Astrocyte (in vitro differentiated cells and primary cell): ENCODE results near the gene SLC51B. TPM values are rescaled to one million over a fixed set of nuclear protein-coding genes. Genes with fewer than 3 reads are reported as not detected.

ENCODE experiments used
- DNase-seq: peaks from one replicate; pipeline ENCODE4 v3.0.0-alpha.2; 2010; ENCODE audit warnings: low read depth
- FAIRE-seq: peaks from 2 replicates; lab custom pipeline; 2011; peaks lifted over from hg19 to GRCh38; lab: Jason Lieb, UNC
- H2AFZ ChIP-seq: 2 replicates; pipeline ENCODE4 v1.6.0; 2012; ENCODE audit warnings: low read depth, low read length, inconsistent platforms
- H3K27ac ChIP-seq: 2 replicates; pipeline ENCODE4 v1.5.1; 2011; ENCODE audit warnings: low read depth, low read length, inconsistent platforms
- H3K27me3 ChIP-seq: 2 replicates; pipeline ENCODE4 v1.6.0; 2011; ENCODE audit warnings: low read length, inconsistent platforms; ENCODE audit not compliant: insufficient read depth
- H3K36me3 ChIP-seq: 2 replicates; pipeline ENCODE4 v1.5.1; 2011; ENCODE audit warnings: low read length, inconsistent platforms; ENCODE audit not compliant: insufficient read depth
- H3K4me1 ChIP-seq: 2 replicates; pipeline ENCODE4 v1.5.1; 2011; ENCODE audit warnings: low read length, inconsistent platforms; ENCODE audit not compliant: insufficient read depth
- H3K4me2 ChIP-seq: 2 replicates; pipeline ENCODE4 v1.6.0; 2012; ENCODE audit warnings: low read length, inconsistent platforms
- H3K4me3 ChIP-seq: 2 replicates; pipeline ENCODE4 v1.5.1; 2011; ENCODE audit warnings: low read depth, mild to moderate bottlenecking, low read length, inconsistent platforms; ENCODE audit not compliant: insufficient read depth
- H3K79me2 ChIP-seq: 2 replicates; pipeline ENCODE4 v1.6.0; 2012; ENCODE audit warnings: mild to moderate bottlenecking, low read length, inconsistent platforms; ENCODE audit not compliant: insufficient read depth
- H3K9ac ChIP-seq: 2 replicates; pipeline ENCODE4 v1.6.0; 2012; ENCODE audit warnings: mild to moderate bottlenecking, low read length, inconsistent platforms
- H3K9me3 ChIP-seq: 2 replicates; pipeline ENCODE4 v1.5.1; 2012; ENCODE audit warnings: low read depth, mild to moderate bottlenecking, low read length, inconsistent platforms; ENCODE audit not compliant: insufficient read depth
- H4K20me1 ChIP-seq: 2 replicates; pipeline ENCODE4 v1.6.0; 2012; ENCODE audit warnings: low read length, inconsistent platforms; ENCODE audit not compliant: insufficient read depth
- H3K27ac Mint-ChIP-seq: one replicate; pipeline ENCODE4 v1.8.0; 2021; ENCODE audit warnings: mild to moderate bottlenecking, mixed read lengths; ENCODE audit not compliant: unreplicated experiment
- H3K27me3 Mint-ChIP-seq: one replicate; pipeline ENCODE4 v1.8.0; 2021; ENCODE audit warnings: low read depth, mixed read lengths; ENCODE audit not compliant: unreplicated experiment
- H3K36me3 Mint-ChIP-seq: one replicate; pipeline ENCODE4 v1.8.0; 2021; ENCODE audit warnings: low read depth, mixed read lengths; ENCODE audit not compliant: unreplicated experiment
- H3K4me1 Mint-ChIP-seq: one replicate; pipeline ENCODE4 v1.8.0; 2021; ENCODE audit warnings: low read depth, mixed read lengths; ENCODE audit not compliant: unreplicated experiment
- H3K4me3 Mint-ChIP-seq: one replicate; pipeline ENCODE4 v1.8.0; 2021; ENCODE audit warnings: mild to moderate bottlenecking, moderate library complexity, mixed read lengths; ENCODE audit not compliant: unreplicated experiment
- H3K9me3 Mint-ChIP-seq: one replicate; pipeline ENCODE4 v1.8.0; 2021; ENCODE audit warnings: mild to moderate bottlenecking, mixed read lengths; ENCODE audit not compliant: unreplicated experiment
- CTCF ChIP-seq: IDR thresholded peaks from 2 replicates; pipeline ENCODE4 v1.5.1; 2011; ENCODE audit warnings: low read depth, mild to moderate bottlenecking, inconsistent platforms, low read length, moderate library complexity; ENCODE audit not compliant: insufficient read depth
- EZH2 ChIP-seq: IDR thresholded peaks from 2 replicates; pipeline ENCODE4 v1.6.1; 2012; ENCODE audit warnings: mild to moderate bottlenecking, low read length, inconsistent platforms; ENCODE audit not compliant: insufficient read depth
- total RNA-seq: library from RNA; stranded (reverse); gene quantifications from 2 replicates; pipeline ENCODE4 v1.2.1, GENCODE V29; 2021

The SLC51B gene
- total RNA-seq, 1 donor from 2014 or later, result not detected

- Mint-ChIP-seq H3K36me3 (no peaks in the 10 kb centered on the region), H3K4me3 (no peak overlapping the region), H3K4me1 (peaks cover under 1% of the 10 kb centered on the region), H3K27me3 (peaks cover 13% of the 10 kb centered on the region), H3K9me3 (peaks cover 6% of the 10 kb centered on the region), H3K27ac (no peak overlapping the region)
- TF ChIP-seq EZH2 (no peak), CTCF (no peak)
- H3K9me3 ChIP-seq, result no peaks in the 10 kb centered on the region
- no peak overlapping the region for H3K9ac ChIP-seq
- H3K79me2 ChIP-seq, result no peaks in the 10 kb centered on the region
- no peaks in the 10 kb centered on the region for H3K4me1 ChIP-seq
- H3K27ac ChIP-seq, result no peak overlapping the region
- FAIRE-seq, result no peak
- H3K4me3 ChIP-seq, result no peak overlapping the region
- no peaks in the 10 kb centered on the region for H4K20me1 ChIP-seq
- no peaks in the 10 kb centered on the region for H3K36me3 ChIP-seq
- H3K27me3 ChIP-seq, result peaks cover 5% of the 10 kb centered on the region
- no peak overlapping the region for H2AFZ ChIP-seq
- H3K4me2 ChIP-seq, result no peak overlapping the region
- no peak for DNase-seq
Measured at GRCh38 chr15:65038836-65039235, 6.4 kb upstream of the SLC51B start.

- Mint-ChIP-seq H3K4me3 (no peak overlapping the region), H3K27ac (no peak overlapping the region), H3K36me3 (no peaks in the 10 kb centered on the region), H3K9me3 (peaks cover 6% of the 10 kb centered on the region), H3K27me3 (peaks cover 17% of the 10 kb centered on the region), H3K4me1 (peaks cover 9% of the 10 kb centered on the region)
- H3K9ac ChIP-seq, result no peak overlapping the region
- H3K4me3 ChIP-seq, result no peak overlapping the region
- H3K4me1 ChIP-seq, result peaks cover 5% of the 10 kb centered on the region
- no peaks in the 10 kb centered on the region for H3K9me3 ChIP-seq
- H3K79me2 ChIP-seq, result no peaks in the 10 kb centered on the region
- H3K27ac ChIP-seq, result no peak overlapping the region
- H2AFZ ChIP-seq, result no peak overlapping the region
- TF ChIP-seq EZH2, result no peak
- DNase-seq (no peak), FAIRE-seq (no peak)
- H4K20me1 ChIP-seq, result no peaks in the 10 kb centered on the region
- H3K27me3 ChIP-seq, result peaks cover 5% of the 10 kb centered on the region
- no peak overlapping the region for H3K4me2 ChIP-seq
- no peaks in the 10 kb centered on the region for H3K36me3 ChIP-seq
Measured at GRCh38 chr15:65040461-65040860, 4.7 kb upstream of the SLC51B start.

GRCh38 chr15:65041787-65042186, 3.4 kb upstream of the SLC51B start:
- H3K27ac ChIP-seq, result no peak overlapping the region
- peaks cover 9% of the 10 kb centered on the region for H3K4me1 Mint-ChIP-seq
- no peak overlapping the region for H2AFZ ChIP-seq
- H3K9ac ChIP-seq, result no peak overlapping the region
- peaks cover 6% of the 10 kb centered on the region for H3K9me3 Mint-ChIP-seq
- no peak overlapping the region for H3K27ac Mint-ChIP-seq
- TF ChIP-seq CTCF, result no peak
- TF ChIP-seq EZH2, result no peak
- peaks cover 5% of the 10 kb centered on the region for H3K27me3 ChIP-seq
- peaks cover 5% of the 10 kb centered on the region for H3K4me1 ChIP-seq
- H3K4me3 ChIP-seq, result no peak overlapping the region
- H3K4me2 ChIP-seq, result no peak overlapping the region
- no peaks in the 10 kb centered on the region for H4K20me1 ChIP-seq
- H3K9me3 ChIP-seq, result no peaks in the 10 kb centered on the region
- H3K36me3 Mint-ChIP-seq, result no peaks in the 10 kb centered on the region
- no peaks in the 10 kb centered on the region for H3K79me2 ChIP-seq
- no peak for DNase-seq
- H3K27me3 Mint-ChIP-seq, result peaks cover 14% of the 10 kb centered on the region
- no peaks in the 10 kb centered on the region for H3K36me3 ChIP-seq
- FAIRE-seq, result no peak
- H3K4me3 Mint-ChIP-seq, result no peak overlapping the region
